Activated naive CD4-positive, alpha-beta T cell treated with anti-CD3 and anti-CD28 coated beads, Interleukin-2, amount 10 ng/mL, durations not matched to agents 5 hours and 36 hours (primary cell): ENCODE data around the gene DCAF12. TPM values are rescaled to one million over a fixed set of nuclear protein-coding genes. Genes with fewer than 3 reads are reported as not detected.

Experiments
- total RNA-seq, 2 experiments: library from RNA; stranded (reverse); gene quantifications; one replicate each; pipeline ENCODE4 v1.2.3, GENCODE V29; 2021

The DCAF12 gene
- total RNA-seq = 10 to 100 TPM; 37.6 to 40.8 TPM

GRCh38 chr9:34126207-34127034 is at the start of gene DCAF12:
TSS of gene DCAF12 (minus strand) at chr9:34126698. CDS start at chr9:34126431, 267 bp downstream.

GRCh38 chr9:34048727-34049629 is 77.5 kb downstream of the DCAF12 start, which contains the start of gene UBAP2:
TSS of gene UBAP2 (minus strand) at chr9:34048887. CDS start at chr9:34017148, 31,739 bp downstream.

Other genes with a start within 250 kb of the DCAF12 start
- 10 to 100 TPM; 41.9 to 47.7 TPM for gene UBAP2, start 77.8 kb downstream of the DCAF12 start, total RNA-seq
- 10 to 100 TPM; 29.0 to 30.2 TPM for gene UBAP1, start 52.3 kb upstream of the DCAF12 start, total RNA-seq
- 1 to 10 TPM; 7.9 to 8.0 TPM for gene KIF24, start 202.6 kb upstream of the DCAF12 start, total RNA-seq
- 10 to 100 TPM; 29.2 to 29.8 TPM for gene NUDT2, start 202.9 kb upstream of the DCAF12 start, total RNA-seq